GM19193 (cell line): ENCODE data around the gene CERCAM.

Experiments used
- POLR2A ChIP-seq: IDR thresholded peaks from 4 replicates; pipeline ENCODE4 v1.6.1; 2011; ENCODE audit not compliant: insufficient read depth, insufficient read length; ENCODE audit errors: extremely low read depth

CERCAM gene

GRCh38 chr9:128456613-128457061, 36.0 kb downstream of the CERCAM start:
- TF ChIP-seq POLR2A: no peak

GRCh38 chr9:128457207-128457606, 36.5 kb downstream of the CERCAM start:
- no peak for TF ChIP-seq POLR2A

GRCh38 chr9:128459011-128459410, 38.4 kb downstream of the CERCAM start:
- no peak for TF ChIP-seq POLR2A

- TF ChIP-seq POLR2A: no peak
These were observed 48.4 kb downstream of the CERCAM start for GRCh38 chr9:128469070-128469469.

- no peak for TF ChIP-seq POLR2A
These were observed 49.9 kb downstream of the CERCAM start for GRCh38 chr9:128470560-128470959.

GRCh38 chr9:128473104-128473503, 52.4 kb downstream of the CERCAM start:
- TF ChIP-seq POLR2A: no peak

GRCh38 chr9:128475867-128476266, 55.2 kb downstream of the CERCAM start:
- no peak for TF ChIP-seq POLR2A

- TF ChIP-seq POLR2A: no peak
These were observed 58.6 kb downstream of the CERCAM start for GRCh38 chr9:128479262-128479661.

- TF ChIP-seq POLR2A: no peak
These were observed 60.9 kb downstream of the CERCAM start for GRCh38 chr9:128481561-128481960.

GRCh38 chr9:128482186-128482585, 61.5 kb downstream of the CERCAM start:
- no peak for TF ChIP-seq POLR2A

- TF ChIP-seq POLR2A: no peak
These were observed 64.2 kb downstream of the CERCAM start for GRCh38 chr9:128484686-128485413.

GRCh38 chr9:128485414-128485855, 64.8 kb downstream of the CERCAM start:
- no peak for TF ChIP-seq POLR2A

GRCh38 chr9:128486201-128486600, 65.5 kb downstream of the CERCAM start:
- TF ChIP-seq POLR2A: no peak
